Left colon (tissue), 2 donors: Measurements from ENCODE around the gene SCYGR3. TPM values are rescaled to one million over a fixed set of nuclear protein-coding genes. Genes with fewer than 3 reads are reported as not detected.
"Not testable (repeated sequence)": the region's sequence is repeated elsewhere in the genome, so short reads cannot be mapped to it uniquely, and the experiment has no call there.

Source experiments
- ATAC-seq: fragments of 200-7000 bp; cut with Tn5 transposase; one replicate; pipeline ENCODE4 v1.9.1; 2020; ENCODE audit warnings: mild to moderate bottlenecking, moderate library complexity
- DNase-seq, 2 donors: peaks; one replicate each; pipeline ENCODE4 v3.0.0-alpha.2; 2020
- intact Hi-C, 2 donors: fragments of 100-400 bp; cut with DNase I in 1 of 2; cut with micrococcal nuclease in 1 of 2; formaldehyde crosslinking; loops; one replicate each; pipeline versions ENCODE4 v1.11.2 to v1.14.0; 2022; cut with DNase I, micrococcal nuclease
- total RNA-seq, 2 donors: library from RNA; stranded (reverse); fragmentation: NEBNext Ultra II Directional; extraction: Animal tissue kit (Norgen Biotek cat#: 25700); gene quantifications; one replicate each; pipeline ENCODE4 v1.2.1, GENCODE V29; 2021
- donor health status: DM: no; HTN: no; CAD: no.
- donor health status: DM: yes; HTN: yes; CAD: no.

Gene SCYGR3
- total RNA-seq, 2 donors from 2014 or later = not detected

GRCh38 chr2:227615906-227616305, 1.3 kb upstream of the SCYGR3 start:
- DNase-seq = no peak
- intact Hi-C loops = no loop called here
- ATAC-seq = no peak

DNA sequence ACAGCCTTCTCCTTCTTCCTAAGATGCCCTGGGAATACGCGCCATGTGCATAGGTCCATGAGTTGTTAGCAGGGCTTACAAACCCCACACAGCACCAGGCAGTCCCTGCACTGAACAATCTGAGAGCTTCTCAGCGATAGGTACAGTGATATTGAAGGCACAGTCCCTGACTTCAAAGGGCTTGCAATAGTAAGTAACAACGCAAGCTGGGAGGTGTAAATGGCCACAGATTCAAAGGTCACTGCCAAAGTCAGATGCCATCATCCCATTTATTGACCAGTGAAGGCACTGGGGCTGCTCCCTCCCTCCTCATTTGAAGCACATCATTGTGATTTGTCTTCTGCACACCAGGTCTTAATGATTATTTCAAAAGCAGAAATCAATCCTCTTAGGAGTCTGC, 541 bp upstream of the SCYGR3 start:
- intact Hi-C loops = no loop called here
- ATAC-seq (no peak), DNase-seq (no peak)

- ATAC-seq (no peak), DNase-seq (no peak)
- intact Hi-C loops = no loop called here
Observed at GRCh38 chr2:227614246-227614645, 394 bp downstream of the SCYGR3 start.

- DNase-seq = peak; percentile 26 to 36
- ATAC-seq = peak; percentile 79
- intact Hi-C loops = no loop called here
Observed at GRCh38 chr2:227613272-227613660, 1.4 kb downstream of the SCYGR3 start.

GRCh38 chr2:227612546-227613271, 1.9 kb downstream of the SCYGR3 start:
- DNase-seq (no peak), ATAC-seq (no peak)
- intact Hi-C loops = no loop called here

DNA sequence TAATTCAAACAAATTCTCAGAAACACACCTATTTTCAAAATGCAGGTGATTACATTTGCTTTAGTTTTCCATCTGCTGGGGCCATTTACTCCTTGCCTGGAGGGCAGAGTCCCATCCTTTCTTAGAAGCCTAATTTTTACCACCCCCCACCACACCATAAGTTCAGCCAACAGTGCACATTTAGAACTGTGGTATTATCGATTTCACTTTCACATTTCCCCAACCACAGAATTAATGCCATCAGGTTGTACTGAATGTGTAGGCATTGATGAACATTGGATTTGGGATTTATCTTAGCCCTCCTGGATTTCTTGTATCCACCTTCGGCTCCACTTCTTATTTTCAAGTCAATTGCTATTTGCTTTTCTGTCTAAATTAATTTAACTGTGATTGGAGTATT, 4.5 kb downstream of the SCYGR3 start:
- DNase-seq = no peak
- no peak for ATAC-seq
- intact Hi-C loops = no loop called here

DNA sequence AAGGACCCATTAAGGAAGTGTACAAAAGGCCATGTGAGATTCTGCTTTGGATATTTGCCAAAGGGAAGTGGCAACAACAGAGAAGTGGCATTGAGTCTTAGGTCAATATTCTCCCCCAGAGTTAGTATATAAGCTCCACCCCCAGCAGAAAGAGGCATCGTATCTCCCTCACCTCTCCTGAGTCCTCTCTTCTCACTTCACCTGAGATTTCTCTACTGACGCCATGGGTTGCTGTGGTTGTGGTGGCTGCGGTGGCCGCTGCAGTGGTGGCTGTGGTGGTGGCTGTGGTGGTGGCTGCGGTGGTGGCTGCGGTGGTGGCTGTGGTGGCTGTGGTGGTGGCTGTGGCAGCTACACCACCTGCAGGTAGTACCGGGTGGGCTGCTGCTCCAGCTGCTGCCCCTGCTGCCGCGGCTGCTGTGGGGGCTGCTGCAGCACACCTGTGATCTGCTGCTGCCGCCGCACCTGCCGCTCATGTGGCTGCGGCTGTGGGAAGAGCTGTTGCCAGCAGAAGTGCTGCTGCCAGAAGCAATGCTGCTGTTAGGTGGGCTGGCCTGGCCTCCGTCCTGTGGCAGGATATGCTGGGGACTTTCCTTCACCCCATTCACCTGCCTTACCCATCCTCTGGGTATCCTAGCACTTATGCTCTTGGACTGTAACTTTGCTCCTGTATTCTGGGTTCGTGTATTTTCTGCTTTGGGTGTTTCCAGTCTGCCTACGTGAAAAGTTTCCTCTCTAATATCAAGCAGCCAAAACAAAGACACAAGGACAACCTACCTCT, 5.9 kb downstream of the SCYGR3 start:
- intact Hi-C loops = no loop called here
- ATAC-seq = peak; percentile 50
- no peak for DNase-seq

- DNase-seq = no peak
- no peak for ATAC-seq
- intact Hi-C loops = no loop called here
Observed at GRCh38 chr2:227607941-227608340, 6.7 kb downstream of the SCYGR3 start.

GRCh38 chr2:227606476-227606875, 8.2 kb downstream of the SCYGR3 start:
- ATAC-seq (no peak), DNase-seq (no peak)
- intact Hi-C loops = no loop called here

- ATAC-seq = peak; percentile 84
- intact Hi-C loops = no loop called here
- no peak for DNase-seq
Observed at GRCh38 chr2:227602358-227602757, 12.3 kb downstream of the SCYGR3 start.

GRCh38 chr2:227598835-227599503, 15.7 kb downstream of the SCYGR3 start, which contains the start of gene SCYGR2:
SCYGR2 (plus strand) TSS chr2:227598893; CDS start chr2:227598893, 0 bp downstream.
- DNase-seq, intact Hi-C loops, ATAC-seq: not testable (repeated sequence)

DNA sequence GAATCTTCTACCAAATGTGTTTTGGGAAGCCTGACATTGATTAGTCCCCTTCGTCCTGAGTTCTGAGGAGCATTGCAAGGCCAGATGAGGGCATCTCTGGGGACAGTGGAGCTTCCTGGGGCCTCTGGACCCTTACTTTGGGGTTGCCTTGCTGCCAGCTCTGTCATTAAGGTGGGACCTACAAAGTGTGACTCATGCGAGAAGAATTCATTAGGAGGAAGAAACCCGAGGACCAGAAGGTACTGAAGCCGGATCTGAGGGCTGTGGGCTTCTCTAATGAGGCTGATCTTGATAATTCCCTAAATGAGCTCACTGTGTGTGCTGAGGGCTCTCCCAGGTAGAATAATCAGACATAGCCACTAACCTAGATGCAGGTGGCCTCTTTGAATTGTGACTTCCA, 16.6 kb downstream of the SCYGR3 start:
- DNase-seq = no peak
- ATAC-seq = no peak

GRCh38 chr2:227597036-227597435, 17.6 kb downstream of the SCYGR3 start:
- ATAC-seq (no peak), DNase-seq (no peak)
- intact Hi-C loops = no loop called here

More for the DNA sequence above, 16.6 kb downstream of the SCYGR3 start:
- intact Hi-C loops = no loop called here

GRCh38 chr2:227595797-227596196, 18.8 kb downstream of the SCYGR3 start:
- intact Hi-C loops = no loop called here
- ATAC-seq = no peak
- DNase-seq = no peak

- intact Hi-C loops = no loop called here
- ATAC-seq = no peak
- no peak for DNase-seq
Observed at GRCh38 chr2:227592694-227593387, 21.8 kb downstream of the SCYGR3 start.

DNA sequence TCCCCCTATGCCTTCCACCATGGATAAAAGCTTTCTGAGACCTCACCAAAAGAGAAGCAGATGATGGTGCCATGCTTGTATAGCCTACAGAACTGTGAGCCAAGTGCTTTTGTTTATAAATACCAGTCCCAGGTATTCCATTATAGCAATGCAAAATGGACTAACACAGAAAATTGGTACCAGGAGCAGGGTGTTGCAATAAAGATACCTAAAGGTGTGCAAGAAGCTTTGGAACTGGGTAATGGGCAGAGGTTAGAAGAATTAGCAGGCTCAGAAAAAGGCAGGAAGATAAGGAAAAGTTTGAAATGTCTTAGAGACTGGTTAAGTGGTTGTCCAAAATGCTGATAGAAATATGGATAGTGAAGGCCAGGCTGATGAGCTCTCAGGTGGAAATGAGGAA, 32.3 kb downstream of the SCYGR3 start:
- no peak for DNase-seq
- intact Hi-C loops = no loop called here
- ATAC-seq = no peak

- intact Hi-C loops = no loop called here
- ATAC-seq = no peak
Observed at GRCh38 chr2:227579791-227580190, 34.8 kb downstream of the SCYGR3 start.

GRCh38 chr2:227578642-227579041, 36.0 kb downstream of the SCYGR3 start:
- no peak for ATAC-seq
- DNase-seq = no peak
- intact Hi-C loops = no loop called here

More at GRCh38 chr2:227579791-227580190, 34.8 kb downstream of the SCYGR3 start:
- DNase-seq = no peak

DNA sequence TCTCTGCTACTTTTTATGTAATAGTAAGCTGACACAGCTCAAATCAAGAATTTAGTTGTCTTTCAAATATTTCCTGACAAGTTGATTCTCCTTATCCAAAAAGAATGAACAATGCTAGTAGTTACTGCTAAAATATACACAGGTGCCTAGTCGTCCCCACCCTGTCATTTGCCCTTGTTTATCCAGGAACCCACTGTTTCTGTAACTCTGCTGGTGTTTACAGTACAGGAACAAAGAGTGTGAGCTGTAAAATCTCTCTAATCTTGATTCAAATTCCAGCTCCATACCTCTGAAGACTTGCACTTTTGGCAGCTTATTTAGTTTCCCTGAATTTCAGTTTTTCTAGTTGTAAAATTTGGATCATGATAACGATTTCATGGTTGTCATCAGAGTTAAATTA, 37.1 kb downstream of the SCYGR3 start:
- no peak for DNase-seq
- ATAC-seq = peak; percentile 94
- intact Hi-C loops = no loop called here
